ENCODE measurements around the gene ENTREP3.
"Not testable (repeated sequence)": the region's sequence is repeated elsewhere in the genome, so short reads cannot be mapped to it uniquely, and the experiment has no call there.

Gene ENTREP3

GRCh38 chr1:155223047-155223446 is 32.2 kb downstream of the ENTREP3 start:
- no peak for DNase-seq (ENCODE audit: low read depth)

GRCh38 chr1:155220211-155220965 is 34.9 kb downstream of the ENTREP3 start:
- DNase-seq (ENCODE audit: low read depth), result not testable (repeated sequence)

GRCh38 chr1:155219592-155220031 is 35.7 kb downstream of the ENTREP3 start:
- DNase-seq (ENCODE audit: low read depth), result no peak

DNA sequence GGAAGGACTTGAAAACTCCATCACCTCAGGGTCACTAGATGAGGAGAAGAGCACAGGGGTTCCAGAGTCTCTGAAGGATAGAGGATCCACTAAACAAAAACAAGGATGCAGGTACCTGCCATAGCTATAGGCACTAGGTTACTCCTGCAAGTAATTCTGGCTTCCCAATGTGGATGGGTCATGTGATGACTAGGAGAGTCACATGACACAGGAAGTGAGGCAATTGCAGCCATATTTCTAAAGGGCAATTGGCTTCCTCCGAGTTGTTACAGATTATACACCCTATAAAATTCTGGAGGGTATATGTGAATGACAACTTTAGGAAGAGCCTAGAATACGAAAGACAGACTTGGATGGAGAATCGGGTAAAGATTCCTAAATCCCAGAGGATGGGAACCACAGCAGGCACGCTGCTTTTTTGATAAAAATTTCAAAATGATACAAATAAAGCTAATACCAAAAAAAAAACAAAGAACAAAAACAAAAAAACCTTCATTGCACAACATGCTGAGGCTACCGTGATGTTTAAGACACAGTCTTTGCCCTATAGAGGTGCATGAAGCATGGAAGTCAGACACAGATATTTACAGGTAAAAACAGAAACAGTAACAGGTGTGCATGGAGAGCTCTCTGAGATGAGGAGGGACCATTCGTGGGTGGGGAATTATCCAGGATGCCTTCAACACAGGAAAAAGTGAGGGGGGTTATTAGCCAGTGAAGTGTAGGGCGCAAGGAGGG is 36.3 kb downstream of the ENTREP3 start:
- DNase-seq (ENCODE audit: low read depth), result no peak

DNA sequence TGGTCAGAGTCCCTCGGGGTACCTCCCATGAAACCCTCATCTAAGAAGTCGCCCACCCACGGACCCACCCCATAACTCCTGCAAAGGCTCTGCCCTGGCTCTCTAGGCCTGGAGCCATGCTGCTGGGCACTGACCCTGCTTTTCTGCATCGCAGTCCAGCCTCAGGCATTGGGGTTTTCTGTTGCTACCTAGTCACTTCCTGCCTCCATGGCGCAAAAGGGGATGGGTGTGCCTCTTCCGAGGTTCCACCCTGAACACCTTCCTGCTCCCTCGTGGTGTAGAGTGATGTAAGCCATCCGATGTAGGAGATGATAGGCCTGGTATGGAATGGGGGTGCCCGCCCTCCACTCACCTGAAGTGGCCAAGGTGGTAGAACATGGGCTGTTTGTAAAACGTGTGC is 40.6 kb downstream of the ENTREP3 start:
- DNase-seq (ENCODE audit: low read depth), result not testable (repeated sequence)

GRCh38 chr1:155212051-155212440 is 43.2 kb downstream of the ENTREP3 start:
- not testable (repeated sequence) for DNase-seq (ENCODE audit: low read depth)

DNA sequence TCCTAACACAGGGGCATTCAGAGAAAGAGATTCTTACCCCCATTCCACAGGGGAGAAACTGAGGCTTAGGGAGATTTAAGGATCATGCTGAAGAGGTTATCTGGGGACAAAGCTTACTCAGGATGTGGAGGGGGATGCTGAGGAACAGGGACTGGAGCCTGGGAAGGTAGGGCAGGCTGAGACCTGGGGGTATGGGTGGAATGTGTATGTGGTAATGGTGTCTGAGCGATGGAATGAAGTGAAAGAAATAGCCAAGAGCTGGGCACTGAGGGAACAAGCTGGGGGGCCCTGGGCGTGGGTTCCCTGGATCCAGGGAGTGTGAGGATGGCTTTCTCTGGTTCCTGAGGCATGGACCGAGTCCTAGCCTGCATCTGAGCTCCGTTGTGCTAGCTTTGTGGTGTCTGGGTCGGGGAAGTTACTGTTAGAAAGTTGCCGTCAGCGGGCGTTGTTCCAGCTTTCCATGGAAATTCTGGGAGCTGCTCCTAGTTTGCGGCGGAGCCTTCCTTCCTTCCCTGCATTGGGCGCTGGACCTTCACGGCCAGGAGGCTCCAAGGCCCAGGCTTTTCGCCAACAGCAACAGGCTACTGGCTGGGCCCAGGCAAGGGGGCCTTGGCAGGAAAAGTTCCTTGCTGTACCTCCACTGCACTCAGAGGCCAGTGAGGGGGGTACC is 43.8 kb downstream of the ENTREP3 start:
- DNase-seq (ENCODE audit: low read depth), result not testable (repeated sequence)

GRCh38 chr1:155210314-155211104 is 44.8 kb downstream of the ENTREP3 start:
- DNase-seq (ENCODE audit: low read depth), result no peak

GRCh38 chr1:155209312-155209721 is 46.0 kb downstream of the ENTREP3 start:
- DNase-seq (ENCODE audit: low read depth), result no peak

DNA sequence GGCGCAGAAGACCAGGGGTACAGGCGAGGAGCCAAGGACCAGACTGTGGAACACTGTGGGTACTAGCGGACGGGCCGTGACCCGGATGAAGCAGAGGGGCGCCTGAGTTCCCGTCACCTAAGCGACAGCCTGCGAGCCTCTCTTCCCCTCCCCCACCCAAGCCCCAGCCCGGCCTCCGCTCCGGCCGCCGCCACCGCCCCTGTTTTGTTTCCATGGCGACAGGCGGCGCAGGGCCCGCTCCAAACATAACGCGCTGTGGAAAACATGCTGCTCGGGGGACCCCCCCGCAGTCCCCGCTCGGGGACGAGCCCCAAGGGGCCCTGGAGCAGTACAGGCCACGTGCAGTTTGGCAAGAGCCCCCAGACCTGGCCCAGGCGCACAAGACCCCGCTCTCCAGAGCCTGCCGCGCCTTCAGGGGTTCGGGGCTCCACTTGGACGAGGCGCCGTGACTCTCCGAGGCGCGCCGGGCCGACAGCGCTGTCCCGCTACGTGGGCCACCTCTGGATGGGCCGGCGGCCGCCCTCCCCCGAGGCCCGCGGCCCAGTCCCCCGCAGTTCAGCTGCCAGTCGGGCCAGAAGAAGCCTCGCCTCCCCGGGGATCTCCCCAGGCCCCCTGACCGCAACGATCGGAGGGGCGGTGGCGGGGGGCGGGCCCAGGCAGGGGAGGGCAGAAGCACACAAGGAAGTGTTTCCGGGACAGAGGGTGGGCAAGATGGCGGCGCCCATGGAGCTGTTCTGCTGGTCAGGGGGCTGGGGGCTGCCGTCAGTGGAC is 46.6 kb downstream of the ENTREP3 start, which contains the start of gene MTX1:
Gene MTX1, plus strand, starts transcription at position 155 of the 771 bp plus-strand sequence. Its CDS starts 110 bp downstream, at position 265.
- peak; percentile 43 for DNase-seq (ENCODE audit: low read depth)

- DNase-seq (ENCODE audit: low read depth), result no peak
Observed at GRCh38 chr1:155207806-155208540, 47.3 kb downstream of the ENTREP3 start, which contains the start of gene THBS3. Gene THBS3 (minus strand): TSS chr1:155207897. CDS start chr1:155207876, 21 bp downstream.

- DNase-seq (ENCODE audit: low read depth), result peak; percentile 65
Observed at GRCh38 chr1:155206891-155207805, 48.1 kb downstream of the ENTREP3 start.

- DNase-seq (ENCODE audit: low read depth), result no peak
Observed at GRCh38 chr1:155205969-155206593, 49.2 kb downstream of the ENTREP3 start.

DNA sequence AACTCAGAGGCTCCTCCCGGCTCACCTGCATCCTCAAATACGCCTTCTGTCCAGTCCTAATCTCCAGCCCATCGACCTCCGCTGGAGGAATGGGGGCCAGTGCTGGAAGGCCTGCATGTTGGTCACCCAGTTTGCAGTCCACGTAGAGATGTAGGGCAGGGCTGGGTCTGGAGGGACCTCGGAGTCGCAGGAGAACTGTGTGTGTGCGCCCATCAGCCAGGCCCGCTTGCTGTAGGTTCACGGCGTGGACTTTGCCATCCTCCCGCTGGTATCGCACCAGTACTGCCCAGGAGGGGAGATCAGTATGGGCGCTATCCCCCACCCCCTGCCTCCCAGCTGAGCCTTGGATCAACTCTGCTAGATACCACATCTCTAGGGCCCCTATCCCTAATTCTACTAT is 50.2 kb downstream of the ENTREP3 start:
- DNase-seq (ENCODE audit: low read depth), result no peak

DNA sequence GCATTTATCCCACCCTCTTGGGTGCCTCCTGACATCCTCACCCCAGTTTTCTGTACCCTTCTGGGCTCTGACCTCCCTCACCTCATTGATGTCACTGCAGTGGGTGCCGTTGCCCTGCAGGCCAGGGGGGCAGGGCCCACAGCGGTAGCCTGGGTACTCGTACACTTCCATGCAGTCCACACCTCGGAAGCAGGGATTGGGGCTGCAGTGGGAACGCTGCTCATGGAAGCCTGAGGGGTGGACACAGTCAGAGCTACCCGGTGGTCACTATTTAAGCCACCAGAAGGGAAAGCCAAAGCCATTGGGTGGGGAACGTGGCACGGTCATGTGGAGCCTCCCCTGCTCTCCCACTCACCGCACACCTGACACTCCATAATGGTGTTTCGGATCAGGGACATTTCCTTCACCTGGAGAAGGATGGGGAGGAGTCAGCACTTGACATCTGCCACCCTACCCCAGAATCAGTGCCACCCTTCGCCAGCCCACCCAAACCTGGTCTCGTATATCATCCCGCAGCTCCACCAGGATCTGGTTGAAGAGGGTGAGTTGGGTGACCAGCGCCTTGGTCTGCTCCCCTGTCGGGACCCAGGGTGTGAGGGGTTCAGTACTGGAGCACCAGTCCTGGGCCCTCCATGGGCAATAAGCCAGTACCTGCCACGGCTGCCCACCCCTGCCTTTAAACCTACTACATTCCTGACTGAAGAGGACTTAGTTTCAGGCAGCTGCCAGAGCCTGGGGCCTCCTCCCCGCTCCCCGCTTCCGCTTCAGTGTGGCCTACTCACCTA is 52.4 kb downstream of the ENTREP3 start:
- no peak for DNase-seq (ENCODE audit: low read depth)

GRCh38 chr1:155202198-155202597 is 53.1 kb downstream of the ENTREP3 start:
- no peak for DNase-seq (ENCODE audit: low read depth)

GRCh38 chr1:155200920-155201319 is 54.4 kb downstream of the ENTREP3 start:
- no peak for DNase-seq (ENCODE audit: low read depth)

DNA sequence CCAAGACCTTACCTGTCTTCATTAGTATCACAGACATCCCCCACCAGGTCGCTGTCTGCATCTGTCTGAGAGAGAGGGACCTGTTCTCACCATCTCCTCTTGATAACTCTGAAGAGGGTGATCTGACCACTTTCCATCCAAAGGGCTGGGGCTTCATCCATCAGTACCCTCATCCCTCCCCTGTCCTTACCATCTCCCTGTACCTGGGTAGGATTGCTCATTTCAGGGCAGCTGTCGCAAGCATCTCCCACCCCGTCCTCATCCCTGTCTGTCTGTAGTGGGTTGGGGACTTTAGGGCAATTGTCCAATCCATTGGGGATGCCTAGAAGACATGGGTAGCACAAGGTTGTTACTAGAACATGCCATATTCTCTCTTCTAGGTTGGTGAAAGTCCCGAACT is 55.5 kb downstream of the ENTREP3 start:
- DNase-seq (ENCODE audit: low read depth), result no peak
